ENCODE data around the gene KDM6A.
"Not testable (repeated sequence)": the region's sequence is repeated elsewhere in the genome, so short reads cannot be mapped to it uniquely, and the experiment has no call there.

Gene KDM6A

DNA sequence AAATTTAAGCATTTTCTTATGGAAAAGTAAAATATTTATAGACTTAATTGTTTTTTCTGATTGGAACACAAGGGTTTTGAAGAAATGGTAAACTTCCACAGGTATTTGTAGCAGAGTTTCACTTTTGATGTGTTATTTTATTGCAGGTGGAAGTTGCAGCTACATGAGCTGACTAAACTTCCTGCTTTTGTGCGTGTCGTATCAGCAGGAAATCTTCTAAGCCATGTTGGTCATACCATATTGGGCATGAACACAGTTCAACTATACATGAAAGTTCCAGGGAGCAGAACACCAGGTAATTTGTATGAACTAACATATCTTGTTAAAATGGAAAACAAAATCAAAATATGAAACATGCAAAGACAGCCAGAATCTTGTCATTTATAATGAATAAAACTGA, 210.3 kb downstream of the KDM6A start:
- DNase-seq (ENCODE audit: low spot score), result peak; percentile 8

DNA sequence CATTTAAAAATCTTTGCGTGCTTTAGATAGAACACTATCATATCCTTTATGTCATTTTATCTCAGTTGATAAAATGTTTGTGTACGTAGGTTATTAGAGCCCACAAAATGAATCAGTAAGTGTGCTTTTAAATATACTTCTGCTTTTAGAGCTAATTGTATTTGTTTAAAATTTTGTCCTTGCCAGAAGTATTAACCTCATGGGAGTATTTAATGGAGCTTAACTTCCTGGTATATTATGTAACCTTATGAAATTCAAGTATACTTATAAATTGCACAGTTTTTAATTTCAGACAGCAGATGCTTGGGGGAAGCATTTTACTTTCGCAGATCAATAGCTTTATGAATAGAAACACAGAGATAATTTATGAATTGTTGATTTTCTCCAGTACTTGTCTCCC, 237.5 kb downstream of the KDM6A start:
- DNase-seq (ENCODE audit: low spot score), result no peak

DNA sequence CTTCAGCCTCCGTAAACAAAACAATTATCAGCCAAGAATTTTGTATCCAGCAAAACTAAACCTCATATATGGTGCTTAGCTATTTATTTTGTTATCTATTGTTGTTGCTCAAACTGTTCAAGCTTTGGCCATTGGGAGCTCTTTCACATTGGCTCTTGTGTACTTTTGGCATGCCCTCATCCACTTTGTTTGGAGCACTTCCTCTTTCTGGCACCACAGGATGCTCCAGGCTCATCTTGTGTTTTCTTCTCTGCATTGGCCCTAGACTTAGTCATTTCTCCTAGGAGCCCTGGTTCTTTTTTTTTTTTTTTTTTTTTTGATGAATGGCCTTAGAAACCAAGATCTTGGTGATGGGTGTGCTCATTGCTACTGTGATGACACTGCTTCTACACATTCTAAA, 253.2 kb downstream of the KDM6A start:
- no peak for DNase-seq (ENCODE audit: low spot score)

DNA sequence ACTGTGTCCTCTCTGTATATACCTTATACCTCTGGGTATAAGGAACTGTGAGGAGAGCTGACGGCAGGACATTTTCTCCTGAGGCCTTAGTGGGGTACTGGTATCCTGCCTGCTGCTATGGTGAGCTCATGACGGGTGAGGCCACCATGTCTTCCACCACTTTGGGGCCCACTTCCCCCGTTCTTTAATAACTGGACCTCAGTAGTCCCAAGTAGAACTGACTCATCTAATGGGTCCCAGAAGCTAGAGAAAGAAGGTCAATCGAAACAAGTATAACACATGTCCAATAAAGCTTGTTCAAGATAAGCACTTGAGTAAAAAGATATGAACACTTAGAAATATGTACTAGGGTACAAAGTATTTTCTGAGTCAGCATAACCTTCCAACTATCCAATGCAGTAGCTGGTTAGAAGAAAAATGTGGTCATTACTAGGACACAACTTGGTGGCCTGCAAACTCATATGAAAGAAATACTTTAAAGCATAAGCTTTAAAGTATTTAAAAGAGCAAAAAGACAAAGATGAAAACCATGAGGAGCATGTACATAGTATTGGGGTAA, 256.0 kb downstream of the KDM6A start:
- no peak for DNase-seq (ENCODE audit: low spot score)

DNA sequence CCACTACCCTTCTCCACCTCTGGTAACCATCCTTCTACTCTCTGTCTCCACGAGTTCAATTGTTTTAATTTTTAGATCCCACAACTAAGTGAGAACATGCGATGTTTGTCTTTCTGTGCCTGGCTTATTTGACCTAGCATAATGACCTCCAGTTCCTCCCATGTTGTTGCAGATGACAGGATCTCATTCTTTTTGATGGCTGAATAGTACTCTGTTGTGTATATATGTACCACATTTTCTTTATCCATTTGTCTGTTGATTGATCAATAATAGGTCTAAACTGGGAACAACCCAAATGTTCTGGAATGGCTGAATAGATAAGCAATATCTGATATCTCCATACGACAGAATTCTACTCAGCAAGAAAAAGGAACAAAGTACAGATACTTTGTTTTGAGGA, 260.5 kb downstream of the KDM6A start:
- no peak for DNase-seq (ENCODE audit: low spot score)

DNA sequence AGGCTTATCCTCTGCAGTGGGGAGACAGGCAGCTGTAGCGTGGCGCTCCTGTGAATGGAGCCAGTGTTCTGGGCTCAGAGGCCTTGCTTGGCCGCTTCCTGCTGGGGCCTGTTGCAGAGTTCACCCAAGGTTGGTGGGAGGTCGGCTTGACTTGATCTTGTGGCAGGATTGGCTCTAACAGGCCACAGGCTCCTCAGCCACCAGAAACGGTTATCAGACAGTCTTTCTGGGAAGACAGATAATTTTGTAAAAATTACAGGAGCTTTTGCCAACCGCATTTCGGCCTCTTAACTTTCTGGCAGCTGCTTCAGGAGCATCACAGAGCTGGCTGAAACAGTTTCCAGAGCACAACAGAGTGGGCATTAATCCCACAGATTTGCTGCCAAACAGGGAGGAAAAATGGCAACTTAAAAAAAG, 261.3 kb downstream of the KDM6A start:
- DNase-seq (ENCODE audit: low spot score), result no peak

DNA sequence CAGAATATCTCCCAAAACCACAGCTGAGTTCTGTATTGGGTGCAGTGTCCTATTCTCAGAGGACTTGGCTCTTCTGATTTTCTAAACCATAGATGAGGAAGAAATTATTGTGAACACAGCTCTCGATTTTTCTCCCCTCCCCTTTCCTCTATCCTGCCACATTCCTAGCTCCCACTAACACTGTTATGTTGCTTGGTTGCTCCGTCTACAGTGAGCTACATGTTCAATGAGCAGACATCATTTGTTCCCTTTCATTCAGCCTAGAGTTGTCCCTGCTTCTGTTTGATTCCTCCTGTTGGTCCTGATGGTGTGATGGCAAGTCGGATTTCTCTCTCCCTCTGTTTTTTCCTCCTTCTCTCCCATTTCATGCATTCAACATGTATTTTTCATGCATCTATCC, 261.8 kb downstream of the KDM6A start:
- DNase-seq (ENCODE audit: low spot score), result no peak

DNA sequence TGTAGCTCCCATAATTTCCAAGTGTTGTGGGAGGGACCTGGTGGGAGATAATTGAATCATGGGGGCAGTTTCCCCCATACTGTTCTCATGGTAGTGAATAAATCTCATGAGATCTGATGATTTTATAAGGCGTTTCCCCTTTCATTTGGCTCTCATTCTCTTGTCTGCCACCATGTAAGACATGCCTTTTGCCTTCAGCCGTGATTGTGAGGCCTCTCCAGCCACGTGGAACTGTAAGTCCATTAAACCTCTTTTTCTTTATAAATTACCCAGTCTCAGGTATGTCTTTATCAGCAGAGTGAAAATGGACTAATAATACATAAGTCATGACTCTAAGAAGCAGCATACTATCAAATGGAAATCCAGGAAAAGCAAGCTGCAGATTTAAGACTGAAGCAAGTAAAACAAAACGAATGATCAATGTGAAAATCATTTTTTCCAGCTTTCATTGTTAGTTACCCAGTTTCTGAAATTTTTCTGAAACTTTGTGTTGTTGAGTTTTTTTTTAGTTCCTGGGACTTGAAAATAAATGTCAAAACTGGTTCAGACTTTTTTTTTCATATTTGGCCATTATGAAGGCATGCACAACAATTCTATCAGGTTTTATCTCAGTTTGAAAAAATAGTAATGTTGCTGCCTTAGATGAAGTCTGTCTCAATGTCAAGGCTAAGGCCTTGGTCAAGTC, 262.5 kb downstream of the KDM6A start:
- DNase-seq (ENCODE audit: low spot score), result not testable (repeated sequence)

DNA sequence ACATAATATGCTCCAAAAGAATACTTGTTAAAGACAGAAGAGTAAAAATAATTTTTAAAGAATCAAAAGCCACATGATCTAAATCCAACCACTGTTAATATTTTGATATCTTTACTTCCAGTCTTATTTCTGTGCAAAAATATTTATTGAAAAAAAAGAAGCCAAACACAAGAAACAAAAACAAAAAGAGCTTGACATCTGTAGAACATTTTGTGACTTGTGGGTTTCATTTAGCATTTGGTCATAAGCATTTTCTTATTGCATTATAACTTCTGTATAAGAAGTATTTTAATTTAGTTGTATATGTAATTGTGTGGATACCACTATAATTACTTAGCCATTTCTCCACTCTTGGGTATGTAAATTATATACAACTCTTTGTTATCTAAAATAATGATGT, 264.5 kb downstream of the KDM6A start:
- DNase-seq (ENCODE audit: low spot score), result no peak

DNA sequence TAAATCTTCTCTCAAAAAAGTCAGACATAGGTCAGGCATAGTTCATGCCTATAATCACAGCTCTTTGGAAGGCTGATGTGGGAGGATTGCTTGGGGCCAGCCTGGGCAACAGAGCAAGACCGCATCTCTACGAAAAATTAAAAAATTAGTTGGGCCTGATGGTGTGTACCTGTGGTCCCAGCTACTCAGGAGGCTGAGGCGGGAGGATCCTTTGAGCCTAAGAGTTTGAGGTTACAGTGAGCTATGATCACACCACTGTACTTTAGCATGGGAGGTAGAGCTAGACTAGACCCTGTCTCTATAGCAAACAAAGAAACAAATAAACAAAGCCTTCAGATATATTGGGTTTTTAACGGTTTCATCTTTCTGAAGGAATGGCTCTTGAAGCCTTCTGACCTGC, 265.5 kb downstream of the KDM6A start:
- DNase-seq (ENCODE audit: low spot score), result no peak

DNA sequence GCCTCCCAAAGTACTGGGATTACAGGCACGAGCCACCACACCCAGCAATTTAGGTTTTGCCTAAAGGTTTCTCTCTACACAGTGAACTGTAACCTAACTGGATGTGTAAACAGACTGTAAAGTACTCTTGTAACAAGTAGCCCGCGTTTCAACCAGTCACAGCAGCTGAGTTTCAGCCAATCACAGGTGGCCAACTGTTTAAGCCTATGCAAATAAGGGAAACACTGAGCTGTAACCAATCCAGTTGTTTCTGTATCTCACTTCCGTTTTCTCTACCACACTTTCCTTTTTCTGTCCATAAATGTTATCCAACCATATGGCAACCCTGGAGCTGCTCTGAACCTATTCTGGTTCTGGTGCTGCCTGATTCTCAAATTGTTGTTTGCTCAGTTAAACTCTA, 267.8 kb downstream of the KDM6A start:
- no peak for DNase-seq (ENCODE audit: low spot score)

DNA sequence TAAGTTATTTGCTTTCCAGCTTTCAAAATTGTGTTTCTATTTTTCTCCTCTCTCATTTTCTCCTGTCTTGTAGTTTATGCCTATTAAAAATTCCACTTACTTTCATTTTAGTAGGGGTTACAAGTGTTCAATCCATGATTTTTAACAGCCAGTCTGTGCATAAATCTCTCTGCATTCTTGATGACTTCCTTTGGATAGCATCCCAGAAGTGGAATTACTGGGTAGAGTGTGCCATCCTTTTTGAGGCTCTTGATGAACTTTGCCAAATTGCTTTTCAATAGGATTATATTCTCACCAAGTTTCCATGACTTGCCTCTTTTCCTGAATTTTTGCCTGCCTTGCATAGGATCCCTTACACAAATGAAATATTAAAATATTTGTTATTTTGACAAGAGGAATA, 269.2 kb downstream of the KDM6A start:
- no peak for DNase-seq (ENCODE audit: low spot score)

DNA sequence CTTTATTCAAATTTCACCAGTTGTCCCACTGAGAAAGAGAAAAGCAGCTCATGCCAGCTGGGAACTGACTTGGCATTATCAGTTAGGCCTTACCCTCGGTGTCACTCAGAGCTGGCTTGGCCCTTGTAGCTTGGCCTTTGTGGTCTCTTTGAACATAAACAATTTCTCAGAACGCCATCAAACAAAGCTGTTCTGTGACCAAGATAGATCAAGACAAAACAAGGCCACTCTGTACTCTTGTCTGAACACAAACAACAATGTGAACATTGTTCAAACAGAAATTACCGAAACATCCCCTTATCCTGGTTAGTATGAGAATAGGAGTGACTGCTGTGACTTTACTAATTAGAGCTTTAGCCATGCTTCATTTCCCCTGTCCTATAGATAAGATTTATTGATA, 270.5 kb downstream of the KDM6A start:
- DNase-seq (ENCODE audit: low spot score), result no peak

DNA sequence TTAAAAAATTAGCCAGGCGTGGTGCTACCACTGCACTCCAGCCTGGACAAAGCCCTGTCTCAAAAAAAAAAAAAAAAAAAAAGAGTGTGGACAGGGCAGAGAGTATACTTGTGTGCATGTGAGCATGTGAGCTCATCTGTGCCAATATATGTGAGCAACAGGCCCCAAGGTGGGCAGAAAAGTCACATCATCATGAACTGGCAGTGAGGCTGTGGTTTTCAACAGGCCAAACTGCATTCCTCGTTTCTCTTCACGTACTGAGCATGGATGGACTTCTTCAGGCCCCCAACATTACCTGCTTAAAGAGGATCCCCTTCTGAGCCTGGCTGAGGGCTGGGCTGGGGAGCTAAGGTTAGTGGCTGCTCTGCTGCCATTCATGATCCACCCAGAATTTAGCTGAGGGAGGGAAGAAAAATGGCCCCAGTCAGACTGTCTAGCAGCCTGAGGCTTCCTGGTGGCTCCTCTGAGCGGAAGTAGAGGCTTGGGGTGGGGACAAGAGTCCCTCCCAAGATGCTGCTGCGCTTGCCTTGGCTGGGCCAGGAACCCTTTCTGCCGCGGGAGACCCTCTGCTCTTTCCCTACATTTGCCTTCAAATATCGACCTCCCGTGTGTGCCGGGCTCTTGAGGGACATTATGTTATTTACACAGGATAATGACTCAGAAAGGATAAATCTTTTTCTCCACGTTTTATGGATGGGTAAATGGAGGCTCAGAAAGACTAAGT, 272.7 kb downstream of the KDM6A start:
- no peak for DNase-seq (ENCODE audit: low spot score)

DNA sequence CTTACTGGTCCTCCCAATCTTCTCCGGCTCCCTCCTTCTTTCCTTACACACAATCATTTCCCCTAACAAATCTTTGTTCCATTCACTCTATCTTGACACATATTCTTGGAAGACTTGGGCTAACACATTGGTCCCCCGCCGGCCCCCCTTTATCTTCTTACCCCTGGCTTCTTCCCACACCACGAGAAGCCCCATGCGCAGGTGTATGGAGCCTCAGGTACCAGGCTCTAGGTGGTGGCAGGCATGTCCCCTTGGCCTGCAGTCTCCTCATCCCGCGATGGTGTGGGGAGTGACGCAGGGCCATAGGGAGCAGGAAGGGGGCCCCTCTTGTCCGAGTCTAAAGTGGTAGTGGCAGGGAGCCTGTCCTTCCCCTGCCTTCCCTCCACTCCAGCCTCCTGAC, 277.8 kb downstream of the KDM6A start:
- no peak for DNase-seq (ENCODE audit: low spot score)

DNA sequence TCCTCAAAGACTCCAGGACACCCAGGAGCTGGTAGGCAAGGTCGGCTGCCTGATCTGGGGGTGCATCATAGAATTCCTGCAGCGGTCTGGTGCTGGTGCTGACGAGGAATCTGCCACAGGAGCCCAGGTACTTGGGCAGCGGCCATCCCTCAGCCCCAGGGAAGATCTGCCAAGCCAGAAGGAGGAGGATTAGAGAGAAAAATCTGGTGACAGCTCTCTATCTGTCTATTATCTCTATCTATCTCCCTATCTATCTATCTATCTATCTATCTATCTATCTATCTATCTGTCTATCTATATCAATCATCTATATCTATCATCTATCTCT, 281.0 kb downstream of the KDM6A start:
- no peak for DNase-seq (ENCODE audit: low spot score)

DNA sequence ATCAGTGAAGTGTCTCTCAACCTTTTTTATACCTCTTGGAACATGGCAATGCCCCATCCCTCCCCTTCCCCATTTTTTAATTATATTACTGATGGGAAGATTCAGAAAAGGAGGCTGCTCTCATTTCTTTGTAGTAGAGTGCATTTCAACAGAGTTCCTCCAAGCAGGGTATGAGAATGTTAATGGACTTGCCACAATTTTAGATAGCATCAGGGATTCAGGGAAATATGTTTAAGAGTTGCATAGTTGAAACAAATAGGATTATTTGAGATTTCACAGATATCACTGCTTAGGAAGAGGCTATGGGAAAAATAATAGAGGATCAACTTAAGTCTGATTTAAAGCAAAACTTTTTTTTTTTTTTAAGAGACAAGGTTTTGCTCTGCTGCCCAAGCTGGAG, 281.5 kb downstream of the KDM6A start:
- no peak for DNase-seq (ENCODE audit: low spot score)

DNA sequence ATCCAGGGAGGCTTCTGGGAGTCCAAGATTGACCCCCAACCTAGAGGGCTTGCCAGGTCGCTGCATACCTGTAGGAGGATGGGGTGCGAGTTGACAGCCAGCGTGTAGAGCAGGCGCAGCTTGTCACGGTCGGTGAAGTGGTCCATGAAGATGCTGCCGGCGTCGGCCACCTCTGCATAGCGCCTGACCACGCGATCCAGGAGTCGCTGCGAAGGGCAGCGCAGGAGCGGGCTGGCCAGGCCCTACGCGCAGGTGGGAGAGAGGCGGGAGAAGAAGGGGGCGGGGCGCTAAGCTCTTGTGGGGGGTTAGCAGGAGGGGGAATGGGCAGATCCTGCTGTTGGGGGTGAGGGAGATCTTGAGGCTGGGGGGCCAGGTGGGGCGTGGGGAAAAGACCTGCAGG, 284.7 kb downstream of the KDM6A start:
- no peak for DNase-seq (ENCODE audit: low spot score)
